Lung (tissue), 12 donors: ENCODE results near the gene SCN5A. TPM values are rescaled to one million over a fixed set of nuclear protein-coding genes. Genes with fewer than 3 reads are reported as not detected.

ENCODE experiments used
- ATAC-seq: fragments of 200-7000 bp; cut with Tn5 transposase; one replicate; pipeline ENCODE4 v1.9.1; 2020; ENCODE audit warnings: moderate number of reproducible peaks; ENCODE audit not compliant: insufficient read depth, low FRiP score
- DNase-seq, 3 donors: peaks; one replicate each; pipeline ENCODE4 v3.0.0-alpha.2; 2013 to 2017
- H3K27ac ChIP-seq, 2 donors: one replicate each; pipeline ENCODE4 v1.5.1; 2013; ENCODE audit warnings: mild to moderate bottlenecking in 2 of 2, moderate library complexity in 2 of 2, control low read depth in 1 of 2, inconsistent platforms in 1 of 2, low read depth in 1 of 2, low read length in 1 of 2
- H3K27me3 ChIP-seq, 3 donors: one replicate each; pipeline ENCODE4 v1.5.1; 2013; ENCODE audit warnings: low read length in 2 of 3; ENCODE audit not compliant: control insufficient read depth in 3 of 3, insufficient read depth in 3 of 3
- H3K36me3 ChIP-seq, 4 donors: one replicate each; pipeline ENCODE4 v1.5.1; 2013; ENCODE audit warnings: low read length in 4 of 4, mild to moderate bottlenecking in 1 of 4, moderate library complexity in 1 of 4; ENCODE audit not compliant: control insufficient read depth in 4 of 4, insufficient read depth in 4 of 4
- H3K4me1 ChIP-seq, 5 donors: one replicate each; pipeline ENCODE4 v1.5.1; 2013; ENCODE audit warnings: low read length in 5 of 5, mild to moderate bottlenecking in 2 of 5, moderate library complexity in 1 of 5; ENCODE audit not compliant: control insufficient read depth in 5 of 5, insufficient read depth in 5 of 5
- H3K4me3 ChIP-seq: one replicate; pipeline ENCODE4 v1.5.1; 2013; ENCODE audit warnings: mild to moderate bottlenecking, control low read depth, moderate library complexity
- H3K9ac ChIP-seq, 2 donors: one replicate each; pipeline ENCODE4 v1.5.1; 2013; ENCODE audit warnings: low read length in 2 of 2, control low read depth in 1 of 2; ENCODE audit not compliant: insufficient read depth in 1 of 2
- H3K9me3 ChIP-seq, 4 donors: one replicate each; pipeline ENCODE4 v1.5.1; 2013; ENCODE audit warnings: low read length in 3 of 4, mild to moderate bottlenecking in 1 of 4, moderate library complexity in 1 of 4; ENCODE audit not compliant: control insufficient read depth in 4 of 4, insufficient read depth in 3 of 4
- WGBS, 2 donors: extraction: QIAGEN DNeasy Blood & Tissue Kit; methylation state at CpG; one replicate each; pipeline ENCODE4 v1.1.7; 2013; 5-methylcytosine and 5-hydroxymethylcytosine counted together
- polyA plus RNA-seq, 2 donors: library from polyadenylated mRNA; stranded (reverse); fragments of 200-250 nt; gene quantifications; one replicate each; pipeline ENCODE4 v1.2.1, GENCODE V29; 2013
- total RNA-seq, 2 donors: library from RNA; depleted of rRNA in 1 of 2; stranded (reverse); fragments of >200 nt in 1 of 2; gene quantifications; one replicate each; pipeline ENCODE4 v1.2.1, GENCODE V29; 2014 to 2021
- TF ChIP-seq, protein P1 (sequence below): IDR thresholded peaks from 2 replicates; pipeline ENCODE4 v1.5.1; 2012; ENCODE audit warnings: mild to moderate bottlenecking; ENCODE audit errors: control extremely low read depth, extremely low read depth
- donor health status: control.
- donor health status: control.
- donor health status: Bipolar disorder and iron deficiency.
- donor health status: healthy.
- donor health status: DM: yes; HTN: yes; CAD: no.

Gene SCN5A
- total and polyA plus RNA-seq, 4 donors: 0.02 to 2.5 (median 0.37) TPM

DNA sequence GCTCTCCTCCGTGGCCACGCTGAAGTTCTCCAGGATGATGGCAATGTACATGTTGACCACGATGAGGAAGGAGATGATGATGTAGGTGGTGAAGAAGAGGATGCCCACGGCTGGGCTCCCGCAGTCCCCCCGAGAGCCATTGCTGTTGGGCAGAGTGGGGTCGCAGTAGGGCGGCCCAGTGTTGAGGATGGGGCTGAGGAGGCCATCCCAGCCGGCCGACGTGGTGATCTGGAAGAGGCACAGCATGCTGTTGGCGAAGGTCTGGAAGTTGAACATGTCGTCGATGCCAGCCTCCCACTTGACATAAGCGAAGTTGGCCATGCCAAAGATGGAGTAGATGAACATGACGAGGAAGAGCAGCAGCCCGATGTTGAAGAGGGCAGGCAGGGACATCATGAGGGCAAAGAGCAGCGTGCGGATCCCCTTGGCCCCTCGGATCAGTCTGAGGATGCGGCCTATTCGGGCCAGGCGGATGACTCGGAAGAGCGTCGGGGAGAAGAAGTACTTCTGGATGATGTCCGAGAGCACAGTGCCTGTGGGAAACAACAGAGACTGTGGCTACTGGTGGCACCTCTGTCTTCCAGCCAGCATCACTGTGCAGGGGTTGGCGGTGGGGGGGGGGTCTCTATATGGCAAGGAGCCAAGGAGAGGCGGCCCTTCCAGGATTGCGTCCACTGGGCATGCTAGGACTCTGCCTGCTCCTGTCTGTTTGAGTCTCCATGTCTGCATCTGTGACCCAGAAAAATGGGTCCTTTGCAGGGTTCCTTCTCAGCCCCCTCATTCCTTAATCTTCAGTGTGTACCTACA, 98.3 kb downstream of the SCN5A start:
- Histone ChIP-seq H3K4me1 (no peaks in the 10 kb centered on the region), H3K36me3 (peaks cover 0 to under 1% (median 0%) of the 10 kb centered on the region in 4 donors), H3K9ac (no peak overlapping the region), H3K27ac (no peak overlapping the region), H3K4me3 (no peak overlapping the region), H3K9me3 (peaks cover 0 to 3% (median 0%) of the 10 kb centered on the region in 4 donors), H3K27me3 (no peaks in the 10 kb centered on the region)
- WGBS, 2 donors: 96 to 97% methylated on average over 30 of the region's 30 CpGs
- TF ChIP-seq, protein P1, sequence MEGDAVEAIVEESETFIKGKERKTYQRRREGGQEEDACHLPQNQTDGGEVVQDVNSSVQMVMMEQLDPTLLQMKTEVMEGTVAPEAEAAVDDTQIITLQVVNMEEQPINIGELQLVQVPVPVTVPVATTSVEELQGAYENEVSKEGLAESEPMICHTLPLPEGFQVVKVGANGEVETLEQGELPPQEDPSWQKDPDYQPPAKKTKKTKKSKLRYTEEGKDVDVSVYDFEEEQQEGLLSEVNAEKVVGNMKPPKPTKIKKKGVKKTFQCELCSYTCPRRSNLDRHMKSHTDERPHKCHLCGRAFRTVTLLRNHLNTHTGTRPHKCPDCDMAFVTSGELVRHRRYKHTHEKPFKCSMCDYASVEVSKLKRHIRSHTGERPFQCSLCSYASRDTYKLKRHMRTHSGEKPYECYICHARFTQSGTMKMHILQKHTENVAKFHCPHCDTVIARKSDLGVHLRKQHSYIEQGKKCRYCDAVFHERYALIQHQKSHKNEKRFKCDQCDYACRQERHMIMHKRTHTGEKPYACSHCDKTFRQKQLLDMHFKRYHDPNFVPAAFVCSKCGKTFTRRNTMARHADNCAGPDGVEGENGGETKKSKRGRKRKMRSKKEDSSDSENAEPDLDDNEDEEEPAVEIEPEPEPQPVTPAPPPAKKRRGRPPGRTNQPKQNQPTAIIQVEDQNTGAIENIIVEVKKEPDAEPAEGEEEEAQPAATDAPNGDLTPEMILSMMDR: no peak
- DNase-seq: no peak
- no peak for ATAC-seq

DNA sequence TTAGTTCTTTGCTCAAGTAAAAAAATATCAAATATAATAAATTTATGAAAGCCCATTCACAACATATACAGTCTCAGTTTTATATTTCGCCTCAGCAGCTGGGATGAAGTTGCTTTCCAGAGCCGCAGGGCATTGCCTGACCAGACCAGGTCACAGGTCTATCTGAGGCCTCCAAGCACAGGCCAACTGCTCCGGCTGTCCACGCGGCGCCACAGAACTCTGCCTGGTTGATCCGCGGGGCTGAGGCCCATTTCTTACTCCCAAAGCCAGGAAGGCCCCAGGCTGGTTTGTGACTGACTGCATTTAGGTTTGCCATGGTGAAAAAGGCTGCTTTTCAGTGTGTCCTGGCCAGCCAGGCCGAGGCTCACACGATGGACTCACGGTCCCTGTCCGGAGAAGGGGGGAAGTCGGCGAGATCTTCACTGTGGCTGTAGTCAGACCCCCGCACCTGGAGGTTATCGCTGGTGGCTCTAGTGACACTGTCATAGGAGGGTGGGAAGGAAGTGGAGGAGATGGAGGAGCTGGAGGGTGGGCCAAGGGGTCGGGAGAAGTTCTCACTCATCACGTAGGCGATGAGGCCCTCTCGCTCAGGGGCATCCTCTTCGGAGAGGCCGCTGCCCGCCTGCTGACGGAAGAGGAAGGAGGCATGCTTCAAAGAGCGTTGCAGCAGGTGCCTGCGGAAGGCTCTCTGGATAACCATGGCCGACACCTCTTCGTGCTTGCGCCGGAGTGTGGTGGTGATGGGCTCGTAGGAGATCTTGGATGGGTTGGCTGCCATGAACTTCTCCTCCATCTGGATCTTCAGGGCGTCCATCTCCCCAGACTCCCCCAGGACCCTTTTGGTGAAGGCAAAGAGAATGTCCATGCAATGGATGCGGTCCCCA, 99.3 kb downstream of the SCN5A start:
- Histone ChIP-seq H3K4me1 (no peaks in the 10 kb centered on the region), H3K4me3 (no peak overlapping the region), H3K36me3 (no peaks in the 10 kb centered on the region), H3K9me3 (peaks cover 0 to 3% (median 0%) of the 10 kb centered on the region in 4 donors), H3K27me3 (no peaks in the 10 kb centered on the region), H3K9ac (no peak overlapping the region), H3K27ac (no peak overlapping the region)
- TF ChIP-seq, protein P1: no peak
- WGBS, 2 donors: 96% methylated on average over 33 of the region's 33 CpGs
- DNase-seq (no peak), ATAC-seq (no peak)

DNA sequence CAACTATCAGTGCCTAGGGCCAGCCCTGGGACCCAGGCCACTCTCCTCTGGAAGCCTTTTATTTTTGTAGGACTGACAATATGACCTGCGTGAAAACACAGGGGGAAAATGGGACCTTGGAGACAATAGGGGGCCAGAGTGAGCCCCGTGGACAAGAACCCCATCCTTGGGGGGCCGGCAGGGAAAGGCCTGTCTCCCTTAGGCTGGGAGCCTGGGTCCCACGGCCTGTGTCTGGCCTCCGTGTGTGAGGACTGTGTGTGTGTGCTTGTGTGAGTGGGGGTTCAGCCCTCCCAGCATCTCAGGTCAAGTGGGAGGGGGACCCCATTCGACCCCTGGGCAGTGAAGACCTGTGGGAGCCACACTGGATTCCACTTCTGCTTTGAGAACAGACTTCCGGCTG, 100.0 kb downstream of the SCN5A start:
- WGBS, 2 donors: 90 to 97% methylated on average over 7 of the region's 7 CpGs

More for the DNA sequence above, 100.0 kb downstream of the SCN5A start:
- Histone ChIP-seq H3K9me3 (peaks cover 0 to 3% (median 0%) of the 10 kb centered on the region in 4 donors), H3K9ac (no peak overlapping the region), H3K36me3 (no peaks in the 10 kb centered on the region), H3K4me1 (no peaks in the 10 kb centered on the region), H3K27ac (peak overlapping the region in 1 of 2 donors; percentile 6), H3K4me3 (no peak overlapping the region), H3K27me3 (no peaks in the 10 kb centered on the region)
- TF ChIP-seq, protein P1: no peak
- ATAC-seq (no peak), DNase-seq (no peak)
